ENCODE data around the gene CABP2.

The CABP2 gene

GRCh38 chr11:67502328-67502979 lies 20.8 kb downstream of the CABP2 start:
- DNase-seq (ENCODE audit: low read depth, low spot score), result no peak
- ChIA-PET POLR2A (no interaction called here), CTCF (interaction anchor here (1.0 kb wide), 1 partner anchor 101 kb away, joined by 4 read pairs; the partner anchor contains the start of gene PPP1CA)
- no peak overlapping the region for H3K4me3 ChIP-seq (ENCODE audit: low read depth, low read length)
- TF ChIP-seq, protein P1, sequence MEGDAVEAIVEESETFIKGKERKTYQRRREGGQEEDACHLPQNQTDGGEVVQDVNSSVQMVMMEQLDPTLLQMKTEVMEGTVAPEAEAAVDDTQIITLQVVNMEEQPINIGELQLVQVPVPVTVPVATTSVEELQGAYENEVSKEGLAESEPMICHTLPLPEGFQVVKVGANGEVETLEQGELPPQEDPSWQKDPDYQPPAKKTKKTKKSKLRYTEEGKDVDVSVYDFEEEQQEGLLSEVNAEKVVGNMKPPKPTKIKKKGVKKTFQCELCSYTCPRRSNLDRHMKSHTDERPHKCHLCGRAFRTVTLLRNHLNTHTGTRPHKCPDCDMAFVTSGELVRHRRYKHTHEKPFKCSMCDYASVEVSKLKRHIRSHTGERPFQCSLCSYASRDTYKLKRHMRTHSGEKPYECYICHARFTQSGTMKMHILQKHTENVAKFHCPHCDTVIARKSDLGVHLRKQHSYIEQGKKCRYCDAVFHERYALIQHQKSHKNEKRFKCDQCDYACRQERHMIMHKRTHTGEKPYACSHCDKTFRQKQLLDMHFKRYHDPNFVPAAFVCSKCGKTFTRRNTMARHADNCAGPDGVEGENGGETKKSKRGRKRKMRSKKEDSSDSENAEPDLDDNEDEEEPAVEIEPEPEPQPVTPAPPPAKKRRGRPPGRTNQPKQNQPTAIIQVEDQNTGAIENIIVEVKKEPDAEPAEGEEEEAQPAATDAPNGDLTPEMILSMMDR (IDR thresholded peaks at IDR 0.05; ENCODE audit: insufficient read depth, low read length, missing control alignments), result no peak

GRCh38 chr11:67501854-67502253 lies 21.4 kb downstream of the CABP2 start:
- H3K4me3 ChIP-seq (ENCODE audit: low read depth, low read length), result no peak overlapping the region
- no peak for DNase-seq (ENCODE audit: low read depth, low spot score)
- TF ChIP-seq, protein P1 (IDR thresholded peaks at IDR 0.05; ENCODE audit: insufficient read depth, low read length, missing control alignments), result no peak
- ChIA-PET CTCF (interaction anchor here (1.2 kb wide), 1 partner anchor 239 kb away, joined by 3 read pairs; no protein-coding TSS in a partner anchor), POLR2A (no interaction called here)

DNA sequence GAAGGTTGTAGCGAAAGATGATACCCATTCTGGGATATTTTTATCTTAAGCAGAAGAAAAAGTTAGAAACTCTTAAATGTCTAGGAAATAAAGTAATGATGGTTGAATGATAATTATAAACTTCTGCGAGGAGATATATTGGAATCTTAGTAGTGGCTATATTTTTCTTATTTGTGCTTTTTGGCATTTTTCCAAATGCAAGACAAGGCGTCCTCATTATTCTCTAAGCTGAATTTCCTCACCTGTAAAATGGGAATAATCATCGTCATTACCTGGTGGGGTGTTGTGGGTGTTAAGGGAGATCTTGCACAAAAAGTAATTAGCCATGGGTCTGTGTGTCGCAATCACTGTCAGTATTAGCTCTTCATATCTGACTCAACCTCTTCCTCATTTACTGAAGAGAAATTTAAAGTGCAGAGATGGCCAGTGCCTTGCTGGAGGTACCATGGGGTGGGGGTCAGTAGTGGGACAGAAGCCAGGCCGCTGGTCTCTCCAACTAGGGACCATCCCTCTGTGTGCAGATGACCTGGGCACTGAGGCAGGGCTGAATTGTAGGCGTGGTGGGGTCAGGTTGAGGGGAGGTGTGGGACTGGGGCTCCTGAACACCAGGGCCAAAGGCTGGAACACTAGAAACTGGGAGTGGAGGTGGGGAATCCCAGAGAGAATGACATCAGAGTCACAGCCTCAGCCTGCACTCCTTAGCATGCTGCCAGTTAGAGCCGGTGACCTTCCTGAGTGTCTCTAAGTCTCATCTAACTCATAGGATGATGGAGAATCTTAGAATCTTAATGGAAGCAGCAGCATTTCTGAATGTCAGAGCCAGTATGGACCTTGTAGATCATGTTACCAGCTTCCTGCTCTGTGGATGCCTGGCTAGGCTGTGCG lies 22.2 kb downstream of the CABP2 start:
- CTCF ChIA-PET, result interaction anchor here (1.2 to 1.4 kb wide), 2 partner anchors 184 to 238 kb away, joined by 3 read pairs; no protein-coding TSS in a partner anchor
- DNase-seq (ENCODE audit: low read depth, low spot score), result no peak
- TF ChIP-seq, protein P1 (IDR thresholded peaks at IDR 0.05; ENCODE audit: insufficient read depth, low read length, missing control alignments), result no peak
- no peak overlapping the region for H3K4me3 ChIP-seq (ENCODE audit: low read depth, low read length)
- POLR2A ChIA-PET, result no interaction called here

DNA sequence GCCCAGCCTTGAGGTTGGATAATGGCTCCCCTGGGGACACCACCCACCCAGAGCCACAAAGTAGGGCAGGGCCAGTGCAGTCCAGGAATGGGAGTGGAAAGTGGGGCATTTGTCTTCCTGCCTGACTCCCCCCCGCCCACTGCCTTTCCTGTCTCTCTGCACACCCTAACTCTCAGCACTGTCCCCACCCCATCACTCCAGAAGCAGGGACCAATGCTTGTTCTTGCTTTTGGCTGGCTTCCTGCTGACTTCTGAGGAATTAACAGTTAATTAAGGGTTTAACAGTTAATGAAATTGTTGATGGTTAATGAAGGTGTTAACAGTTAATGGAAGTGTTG lies 22.8 kb downstream of the CABP2 start:
- no peak for DNase-seq (ENCODE audit: low read depth, low spot score)
- H3K4me3 ChIP-seq (ENCODE audit: low read depth, low read length), result no peak overlapping the region
- POLR2A ChIA-PET, result interaction anchor here (1.5 kb wide), 1 partner anchor 10 kb away, joined by 4 read pairs; no protein-coding TSS in a partner anchor
- CTCF ChIA-PET, result interaction anchor here (1.2 to 1.4 kb wide), 2 partner anchors 183 to 238 kb away, joined by 3 read pairs; no protein-coding TSS in a partner anchor
- TF ChIP-seq, protein P1 (IDR thresholded peaks at IDR 0.05; ENCODE audit: insufficient read depth, low read length, missing control alignments), result no peak

DNA sequence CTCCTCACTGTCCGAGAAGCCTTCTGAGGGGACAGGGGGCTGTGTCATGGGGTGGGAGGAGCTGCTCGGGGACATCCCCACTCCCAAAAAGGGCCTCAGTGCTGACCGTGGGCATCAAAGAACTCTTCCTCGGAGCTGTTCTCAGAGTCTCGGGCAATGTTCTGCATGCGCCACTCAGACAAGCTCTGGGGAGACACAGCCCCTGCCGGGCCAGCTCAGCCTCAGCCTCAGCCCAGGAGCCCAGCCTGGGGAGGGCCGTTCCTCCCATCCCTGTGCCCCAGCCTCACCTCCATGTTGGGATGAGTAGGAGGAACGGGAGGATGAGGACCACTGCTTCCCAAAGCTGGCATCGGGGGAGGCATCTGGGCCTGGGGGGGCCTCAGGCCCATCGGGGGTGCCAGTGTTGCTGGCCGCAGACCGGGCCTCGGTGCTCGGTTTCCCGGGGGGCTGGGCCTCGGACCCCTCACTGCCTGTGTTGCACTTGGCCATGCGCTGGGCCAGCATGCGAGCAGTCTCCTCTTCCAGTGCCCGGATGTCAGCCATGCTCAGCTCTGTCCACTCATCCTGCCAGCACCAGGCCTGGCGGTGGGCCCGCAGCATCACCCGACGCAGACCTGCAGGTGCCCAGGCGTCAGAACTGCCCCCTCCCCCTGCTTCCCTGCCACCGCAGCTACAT lies 23.3 kb downstream of the CABP2 start:
- no peak overlapping the region for H3K4me3 ChIP-seq (ENCODE audit: low read depth, low read length)
- no peak for DNase-seq (ENCODE audit: low read depth, low spot score)
- TF ChIP-seq, protein P1 (IDR thresholded peaks at IDR 0.05; ENCODE audit: insufficient read depth, low read length, missing control alignments), result no peak
- POLR2A ChIA-PET, result interaction anchor here (1.5 kb wide), 1 partner anchor 10 kb away, joined by 4 read pairs; no protein-coding TSS in a partner anchor
- CTCF ChIA-PET, result interaction anchor here (1.4 kb wide), 1 partner anchor 182 kb away, joined by 3 read pairs; no protein-coding TSS in a partner anchor

Data from AG04449 (cell line).